Vagina (tissue), 2 donors: ENCODE measurements around the gene ASS1. TPM values are rescaled to one million over a fixed set of nuclear protein-coding genes. Genes with fewer than 3 reads are reported as not detected.
A peak's percentile ranks its signal among the peaks of the same experiment; 100 is the strongest.

Experiments used
- DNase-seq, 2 donors: peaks; one replicate each; pipeline ENCODE4 v3.0.0-alpha.2; 2017; ENCODE audit errors: extremely low spot score in 2 of 2
- H3K27ac ChIP-seq: fragments of 200-600 bp; sonication (generic); one replicate; pipeline ENCODE4 v1.5.1; 2019
- H3K27me3 ChIP-seq: fragments of 200-600 bp; sonication (generic); one replicate; pipeline ENCODE4 v1.5.1; 2019
- H3K36me3 ChIP-seq, 2 donors: fragments of 200-600 bp; sonication (generic); one replicate each; pipeline ENCODE4 v1.5.1; 2017 to 2019
- H3K4me1 ChIP-seq: fragments of 200-600 bp; sonication (generic); one replicate; pipeline ENCODE4 v1.5.1; 2019
- H3K4me3 ChIP-seq, 2 donors: fragments of 200-600 bp; sonication (generic); 1 replicate in 1 of 2; 2 replicates in 1 of 2; pipeline ENCODE4 v1.5.1; 2016 to 2019
- H3K9me3 ChIP-seq: fragments of 200-600 bp; sonication (generic); one replicate; pipeline ENCODE4 v1.5.1; 2019
- CTCF ChIP-seq, 3 experiments: fragments of 450-650 bp in 2 of 3; fragments of 200-600 bp in 1 of 3; sonication (generic) in 1 of 3; IDR thresholded peaks; one replicate each; pipeline ENCODE4 v1.5.1; 2017 to 2019; ENCODE audit warnings: antibody characterized with exemption in 3 of 3, mild to moderate bottlenecking in 2 of 3, moderate library complexity in 2 of 3
- POLR2A ChIP-seq, 2 donors: fragments of 450-650 bp; IDR thresholded peaks; one replicate each; pipeline ENCODE4 v1.6.1; 2017; ENCODE audit warnings: antibody characterized with exemption in 2 of 2, mild to moderate bottlenecking in 2 of 2, moderate library complexity in 2 of 2
- POLR2AphosphoS5 ChIP-seq, 2 donors: sonication (generic); formaldehyde crosslinking; IDR thresholded peaks; one replicate each; pipeline ENCODE4 v1.9.0; 2017; ENCODE audit warnings: antibody characterized with exemption in 2 of 2, mild to moderate bottlenecking in 2 of 2, low read depth in 1 of 2; ENCODE audit not compliant: insufficient read depth in 1 of 2
- intact Hi-C: fragments of 100-400 bp; cut with DNase I; formaldehyde crosslinking; loops from one replicate; pipeline ENCODE4 v1.15.1; 2023
- total RNA-seq: library from RNA; depleted of rRNA; stranded (reverse); fragments of >200 nt; gene quantifications from one replicate; pipeline ENCODE4 v1.2.3, GENCODE V29; 2016

ASS1 gene
- total RNA-seq, 1 donor from 2014 or later: 84.0 TPM

- H3K4me3 ChIP-seq: no peak overlapping the region
- no peak for TF ChIP-seq POLR2A (IDR thresholded peaks at IDR 0.05)
- TF ChIP-seq CTCF (IDR thresholded peaks at IDR 0.05): no peak
- H3K36me3 ChIP-seq: no peaks in the 10 kb centered on the region
- peaks cover 44% of the 10 kb centered on the region for H3K4me1 ChIP-seq
- H3K27ac ChIP-seq: no peak overlapping the region
- no peak for DNase-seq
- H3K27me3 ChIP-seq: no peaks in the 10 kb centered on the region
- peaks cover 4% of the 10 kb centered on the region for H3K9me3 ChIP-seq
- intact Hi-C loops: no loop called here
Measured at GRCh38 chr9:130443456-130443801, 1.3 kb upstream of the ASS1 start.

- H3K27ac ChIP-seq: peak overlapping the region; percentile 85
- no peak for DNase-seq
- H3K4me3 ChIP-seq: peak overlapping the region; percentile 67 to 81
- intact Hi-C loops: no loop called here
- TF ChIP-seq CTCF (IDR thresholded peaks at IDR 0.05) (no peak), POLR2A (IDR thresholded peaks at IDR 0.05) (no peak), POLR2AphosphoS5 (IDR thresholded peaks at IDR 0.05; ENCODE audit: insufficient read depth in 1 of 2, low read depth in 1 of 2) (no peak)
- peaks cover 4% of the 10 kb centered on the region for H3K9me3 ChIP-seq
- peaks cover 50% of the 10 kb centered on the region for H3K4me1 ChIP-seq
- no peaks in the 10 kb centered on the region for H3K27me3 ChIP-seq
- no peaks in the 10 kb centered on the region for H3K36me3 ChIP-seq
Measured at GRCh38 chr9:130443840-130444492, 795 bp upstream of the ASS1 start.

- TF ChIP-seq POLR2A (IDR thresholded peaks at IDR 0.05): no peak
- no peak for TF ChIP-seq POLR2AphosphoS5 (IDR thresholded peaks at IDR 0.05; ENCODE audit: insufficient read depth in 1 of 2, low read depth in 1 of 2)
- TF ChIP-seq CTCF (IDR thresholded peaks at IDR 0.05): no peak
- peak overlapping the region; percentile 85 for H3K27ac ChIP-seq
- intact Hi-C loops: no loop called here
- H3K4me3 ChIP-seq: peak overlapping the region; percentile 67 to 81
- no peaks in the 10 kb centered on the region for H3K36me3 ChIP-seq
- peaks cover 60% of the 10 kb centered on the region for H3K4me1 ChIP-seq
- no peaks in the 10 kb centered on the region for H3K27me3 ChIP-seq
- H3K9me3 ChIP-seq: peaks cover 4% of the 10 kb centered on the region
- no peak for DNase-seq
Measured at GRCh38 chr9:130445268-130445983, 665 bp downstream of the ASS1 start.

- peaks cover 3% of the 10 kb centered on the region for H3K9me3 ChIP-seq
- H3K4me1 ChIP-seq: peaks cover 68% of the 10 kb centered on the region
- DNase-seq: peak in 1 of 2 donors; percentile 98
- intact Hi-C loops: no loop called here
- H3K27ac ChIP-seq: peak overlapping the region; percentile 85
- H3K27me3 ChIP-seq: no peaks in the 10 kb centered on the region
- H3K36me3 ChIP-seq: no peaks in the 10 kb centered on the region
- H3K4me3 ChIP-seq: peak overlapping the region; percentile 67 to 81
- TF ChIP-seq POLR2A (IDR thresholded peaks at IDR 0.05) (no peak), POLR2AphosphoS5 (IDR thresholded peaks at IDR 0.05; ENCODE audit: insufficient read depth in 1 of 2, low read depth in 1 of 2) (peak; percentile 20 to 82)
Measured at GRCh38 chr9:130446101-130446861, 1.5 kb downstream of the ASS1 start.

- Histone ChIP-seq H3K9me3 (no peaks in the 10 kb centered on the region), H3K27me3 (no peaks in the 10 kb centered on the region), H3K27ac (peak overlapping the region; percentile 85), H3K4me3 (no peak overlapping the region), H3K36me3 (no peaks in the 10 kb centered on the region), H3K4me1 (peaks cover 76% of the 10 kb centered on the region)
- no peak for TF ChIP-seq CTCF (IDR thresholded peaks at IDR 0.05)
- TF ChIP-seq POLR2AphosphoS5 (IDR thresholded peaks at IDR 0.05; ENCODE audit: insufficient read depth in 1 of 2, low read depth in 1 of 2): no peak
- TF ChIP-seq POLR2A (IDR thresholded peaks at IDR 0.05): no peak
- intact Hi-C loops: no loop called here
- DNase-seq: no peak
Measured at GRCh38 chr9:130447193-130447816, 2.5 kb downstream of the ASS1 start.
